ENCODE data around the gene RAPH1.
"Not testable (repeated sequence)": the region's sequence is repeated elsewhere in the genome, so short reads cannot be mapped to it uniquely, and the experiment has no call there.

RAPH1 gene

GRCh38 chr2:203399031-203399430 lies 136.1 kb downstream of the RAPH1 start:
- H3K4me3 ChIP-seq (ENCODE audit: low read depth, low read length) = no peak overlapping the region
- TF ChIP-seq, protein P1, sequence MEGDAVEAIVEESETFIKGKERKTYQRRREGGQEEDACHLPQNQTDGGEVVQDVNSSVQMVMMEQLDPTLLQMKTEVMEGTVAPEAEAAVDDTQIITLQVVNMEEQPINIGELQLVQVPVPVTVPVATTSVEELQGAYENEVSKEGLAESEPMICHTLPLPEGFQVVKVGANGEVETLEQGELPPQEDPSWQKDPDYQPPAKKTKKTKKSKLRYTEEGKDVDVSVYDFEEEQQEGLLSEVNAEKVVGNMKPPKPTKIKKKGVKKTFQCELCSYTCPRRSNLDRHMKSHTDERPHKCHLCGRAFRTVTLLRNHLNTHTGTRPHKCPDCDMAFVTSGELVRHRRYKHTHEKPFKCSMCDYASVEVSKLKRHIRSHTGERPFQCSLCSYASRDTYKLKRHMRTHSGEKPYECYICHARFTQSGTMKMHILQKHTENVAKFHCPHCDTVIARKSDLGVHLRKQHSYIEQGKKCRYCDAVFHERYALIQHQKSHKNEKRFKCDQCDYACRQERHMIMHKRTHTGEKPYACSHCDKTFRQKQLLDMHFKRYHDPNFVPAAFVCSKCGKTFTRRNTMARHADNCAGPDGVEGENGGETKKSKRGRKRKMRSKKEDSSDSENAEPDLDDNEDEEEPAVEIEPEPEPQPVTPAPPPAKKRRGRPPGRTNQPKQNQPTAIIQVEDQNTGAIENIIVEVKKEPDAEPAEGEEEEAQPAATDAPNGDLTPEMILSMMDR (IDR thresholded peaks at IDR 0.05; ENCODE audit: insufficient read depth, low read length, missing control alignments) = no peak
- CTCF ChIA-PET = interaction anchor here (1.0 kb wide), 1 partner anchor 26 kb away, joined by 3 read pairs; no protein-coding TSS in a partner anchor
- POLR2A ChIA-PET = no interaction called here
- DNase-seq (ENCODE audit: low read depth, low spot score) = no peak

DNA sequence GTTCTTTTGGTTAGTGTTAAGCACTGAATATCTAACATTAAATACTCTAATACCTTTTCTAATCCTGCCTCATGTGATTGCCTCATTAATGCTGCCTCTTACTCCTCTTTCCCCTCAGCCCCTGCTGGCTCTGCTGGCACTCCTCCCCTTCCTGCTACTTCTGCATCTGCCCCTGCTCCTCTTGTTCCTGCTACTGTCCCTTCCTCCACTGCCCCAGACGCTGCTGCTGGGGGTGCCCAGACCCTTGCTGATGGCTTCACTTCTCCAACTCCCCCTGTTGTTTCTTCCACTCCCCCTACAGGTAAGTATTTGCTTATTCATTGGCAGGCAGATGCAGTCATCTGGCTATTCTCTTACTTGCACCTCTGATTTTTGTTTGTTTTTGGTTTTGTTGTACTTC lies 138.4 kb downstream of the RAPH1 start:
- ChIA-PET CTCF (interaction anchor here (0.7 to 1.0 kb wide), 2 partner anchors 13 to 52 kb away, joined by 3 read pairs; no protein-coding TSS in a partner anchor), POLR2A (no interaction called here)
- TF ChIP-seq, protein P1 (IDR thresholded peaks at IDR 0.05; ENCODE audit: insufficient read depth, low read length, missing control alignments) = peak; percentile 10
- DNase-seq (ENCODE audit: low read depth, low spot score) = no peak
- H3K4me3 ChIP-seq (ENCODE audit: low read depth, low read length) = no peak overlapping the region

DNA sequence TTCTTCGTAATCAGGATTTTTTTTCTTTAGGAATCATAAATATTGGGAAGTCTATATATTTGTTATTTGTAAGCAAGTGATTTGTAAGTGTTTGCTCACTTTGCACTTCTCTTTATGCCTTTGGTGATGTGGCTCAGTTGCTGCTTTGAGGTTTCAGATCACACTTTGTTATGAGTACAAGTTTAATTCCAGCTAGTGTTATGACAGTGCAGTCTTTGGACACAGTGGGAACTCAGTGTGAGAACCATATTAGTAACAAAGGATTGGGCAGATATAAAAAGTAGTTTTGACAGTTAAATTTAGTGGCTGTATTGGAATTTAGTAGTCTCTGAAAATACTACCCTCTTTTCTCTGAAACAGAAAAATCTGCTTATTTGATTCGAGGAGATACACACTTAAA lies 139.2 kb downstream of the RAPH1 start:
- DNase-seq (ENCODE audit: low read depth, low spot score) = no peak
- POLR2A ChIA-PET = interaction anchor here (0.6 kb wide), 1 partner anchor 129 kb away, joined by 3 read pairs; no protein-coding TSS in a partner anchor
- CTCF ChIA-PET = no interaction called here
- TF ChIP-seq, protein P1 (IDR thresholded peaks at IDR 0.05; ENCODE audit: insufficient read depth, low read length, missing control alignments) = no peak
- no peak overlapping the region for H3K4me3 ChIP-seq (ENCODE audit: low read depth, low read length)

DNA sequence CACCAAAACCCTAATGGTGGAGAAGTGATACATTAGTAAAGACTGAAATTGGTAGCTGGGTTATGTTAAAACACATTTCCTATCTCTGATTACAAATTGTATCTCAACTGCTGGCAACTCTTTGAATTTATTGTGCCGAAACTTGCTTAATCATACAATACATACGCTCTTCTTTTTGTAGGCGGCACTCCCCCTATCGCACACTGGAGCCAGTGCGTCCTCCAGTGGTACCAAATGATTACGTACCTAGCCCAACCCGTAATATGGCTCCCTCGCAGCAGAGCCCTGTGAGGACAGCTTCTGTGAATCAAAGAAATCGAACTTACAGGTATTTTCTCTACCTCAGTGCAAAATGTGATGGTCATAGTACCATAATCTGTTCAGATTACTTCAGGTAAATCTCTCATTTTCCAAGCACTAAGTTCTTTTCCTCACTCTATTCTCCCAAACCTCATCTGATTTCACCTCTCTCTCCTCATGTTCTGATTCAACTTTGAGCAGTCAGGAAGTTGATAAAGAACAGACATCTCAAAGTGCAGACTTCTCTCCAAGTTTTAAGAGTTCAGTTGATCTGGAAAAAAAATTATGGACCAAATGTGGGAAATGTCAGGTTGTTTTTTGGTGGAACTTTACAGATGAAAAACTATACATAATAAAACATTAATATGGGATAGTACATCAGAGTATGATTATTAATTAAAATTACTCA lies 140.4 kb downstream of the RAPH1 start:
- TF ChIP-seq, protein P1 (IDR thresholded peaks at IDR 0.05; ENCODE audit: insufficient read depth, low read length, missing control alignments) = no peak
- DNase-seq (ENCODE audit: low read depth, low spot score) = no peak
- POLR2A ChIA-PET = no interaction called here
- H3K4me3 ChIP-seq (ENCODE audit: low read depth, low read length) = no peak overlapping the region
- CTCF ChIA-PET = no interaction called here

- DNase-seq (ENCODE audit: low read depth, low spot score); POLR2A ChIA-PET; H3K4me3 ChIP-seq (ENCODE audit: low read depth, low read length); CTCF ChIA-PET: not testable (repeated sequence)
Measured at GRCh38 chr2:203388153-203388552, 146.9 kb downstream of the RAPH1 start.

DNA sequence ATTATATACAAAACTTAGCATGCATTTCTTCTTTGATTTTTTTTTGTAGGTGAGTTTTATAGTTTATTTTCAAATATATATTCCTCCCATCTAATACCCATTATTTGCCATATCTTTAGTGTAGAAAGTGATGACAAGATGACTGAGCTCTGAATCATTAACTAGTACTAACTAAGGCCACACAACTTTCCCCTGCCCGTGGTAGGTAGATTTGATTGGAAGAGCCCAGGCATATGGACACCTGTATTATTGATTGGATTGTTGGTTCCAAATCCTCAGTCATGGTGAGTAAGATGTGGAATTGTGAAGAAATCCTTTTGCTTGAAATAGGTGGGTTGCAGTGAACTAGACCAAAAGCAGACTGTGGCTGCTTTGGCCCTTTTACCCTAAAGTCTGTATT lies 152.1 kb downstream of the RAPH1 start:
- H3K4me3 ChIP-seq (ENCODE audit: low read depth, low read length) = no peak overlapping the region
- ChIA-PET CTCF (no interaction called here), POLR2A (no interaction called here)
- no peak for DNase-seq (ENCODE audit: low read depth, low spot score)
- TF ChIP-seq, protein P1 (IDR thresholded peaks at IDR 0.05; ENCODE audit: insufficient read depth, low read length, missing control alignments) = no peak

DNA sequence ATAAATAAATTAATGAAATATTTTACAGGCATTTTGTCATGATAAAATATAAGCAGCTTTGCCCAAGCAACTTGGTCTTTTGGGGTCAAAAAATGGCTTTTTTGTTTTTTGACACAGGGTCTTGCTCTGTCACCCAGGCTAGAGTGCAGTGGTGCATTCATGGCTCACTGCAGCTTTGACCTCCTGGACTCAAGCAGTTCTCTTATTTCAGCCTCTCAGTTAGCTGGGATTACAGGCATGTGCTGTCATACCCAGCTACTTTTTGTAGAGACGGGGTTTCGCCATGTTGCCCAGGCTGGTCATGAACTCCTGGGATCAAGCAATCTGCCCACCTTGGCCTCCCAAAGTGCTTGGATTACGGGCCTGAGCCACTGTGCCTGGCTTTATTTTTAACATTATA lies 155.9 kb downstream of the RAPH1 start:
- ChIA-PET POLR2A (no interaction called here), CTCF (no interaction called here)
- no peak for DNase-seq (ENCODE audit: low read depth, low spot score)
- TF ChIP-seq, protein P1 (IDR thresholded peaks at IDR 0.05; ENCODE audit: insufficient read depth, low read length, missing control alignments) = no peak
- no peak overlapping the region for H3K4me3 ChIP-seq (ENCODE audit: low read depth, low read length)
